Eye (tissue), 1 donor: ENCODE data around the gene MAN2B2.

Source experiments
- DNase-seq: peaks from one replicate; pipeline ENCODE4 v3.0.0-alpha.2; 2015

Gene MAN2B2

GRCh38 chr4:6595897-6596537 is 21.0 kb downstream of the MAN2B2 start:
- DNase-seq, result no peak

- no peak for DNase-seq
Measured at GRCh38 chr4:6596948-6597347, 22.0 kb downstream of the MAN2B2 start.

- no peak for DNase-seq
Measured at GRCh38 chr4:6598127-6598526, 23.1 kb downstream of the MAN2B2 start.

DNA sequence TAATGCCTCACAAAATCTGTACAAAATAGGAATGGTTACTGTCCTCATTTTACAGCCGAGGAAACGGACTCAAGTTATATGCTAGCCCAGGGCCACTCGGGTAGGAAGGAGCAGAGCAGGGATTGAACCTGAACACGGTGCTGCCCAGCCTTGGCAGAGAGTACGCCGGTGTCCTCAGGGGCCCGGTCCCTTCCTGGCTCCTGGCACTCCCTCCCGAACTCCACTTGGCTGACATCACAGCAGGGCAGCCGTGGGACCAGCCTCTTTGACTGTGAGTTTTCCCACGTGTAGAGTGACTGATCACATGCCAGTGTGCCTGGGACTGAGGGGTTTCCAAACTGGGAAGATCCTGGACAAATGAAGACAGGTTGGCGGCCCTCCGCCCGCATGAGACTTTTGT is 23.7 kb downstream of the MAN2B2 start:
- no peak for DNase-seq

- no peak for DNase-seq
Measured at GRCh38 chr4:6601661-6602250, 26.8 kb downstream of the MAN2B2 start.

DNA sequence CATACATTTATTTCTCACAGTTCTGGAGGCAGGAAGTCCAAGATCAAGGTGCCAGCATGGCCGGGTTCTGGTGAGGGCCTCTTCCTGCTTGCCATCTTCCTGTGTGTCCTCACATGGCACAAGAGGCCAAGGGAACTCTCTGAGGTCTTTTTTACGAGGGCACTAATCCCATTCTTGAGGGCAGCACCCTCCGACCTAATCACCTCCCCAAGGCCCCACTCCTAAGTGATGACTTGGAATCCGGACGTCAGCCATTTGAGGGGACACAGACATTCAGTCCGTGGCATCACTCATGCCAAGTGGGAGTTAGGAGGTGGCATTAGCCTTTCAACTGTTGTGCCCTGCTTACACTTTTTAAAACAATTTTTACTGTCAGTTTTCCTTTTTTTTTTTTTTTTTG is 27.3 kb downstream of the MAN2B2 start:
- DNase-seq, result no peak

DNA sequence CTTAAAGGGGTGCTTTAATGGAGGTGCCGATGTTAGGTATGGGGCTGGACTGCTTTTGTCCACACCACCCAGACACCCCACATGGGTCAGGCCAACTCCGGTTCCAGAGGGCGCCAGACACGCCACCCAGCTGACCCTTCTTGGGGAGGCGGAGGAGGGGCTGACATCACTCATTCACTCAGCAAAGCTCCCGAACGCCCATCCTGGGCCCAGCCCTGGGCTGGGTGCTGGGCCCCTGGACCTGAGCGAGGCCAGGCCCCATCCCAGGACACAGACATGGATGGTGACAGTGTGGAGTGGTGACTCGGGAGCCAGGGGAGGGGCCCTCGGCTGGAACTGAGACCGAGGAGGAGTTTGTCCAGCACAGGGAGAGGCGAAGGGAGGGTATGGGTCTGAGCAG is 28.1 kb downstream of the MAN2B2 start:
- no peak for DNase-seq

DNA sequence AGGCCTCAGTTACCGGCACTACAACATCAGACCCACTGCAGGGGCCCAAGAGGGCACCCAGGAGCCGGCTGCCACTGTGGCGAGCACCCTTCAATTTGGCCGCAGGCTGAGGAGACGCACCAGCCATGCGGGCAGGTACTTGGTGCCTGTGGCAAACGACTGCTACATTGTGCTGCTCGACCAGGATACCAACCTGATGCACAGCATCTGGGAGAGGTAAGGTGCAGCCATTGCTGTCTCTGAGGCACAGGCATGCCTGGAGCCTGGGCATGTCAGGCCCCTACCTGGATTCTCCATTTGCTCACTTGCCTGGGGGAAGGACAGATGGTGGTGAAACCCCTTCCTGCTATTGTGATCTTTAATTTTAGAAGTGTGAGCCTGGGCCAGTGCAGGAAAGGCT is 30.1 kb downstream of the MAN2B2 start:
- no peak for DNase-seq

GRCh38 chr4:6605605-6606004 is 30.6 kb downstream of the MAN2B2 start:
- DNase-seq, result no peak

GRCh38 chr4:6606465-6607235 is 31.7 kb downstream of the MAN2B2 start:
- no peak for DNase-seq

- DNase-seq, result no peak
Measured at GRCh38 chr4:6607368-6608055, 32.5 kb downstream of the MAN2B2 start.

- no peak for DNase-seq
Measured at GRCh38 chr4:6608758-6609414, 33.9 kb downstream of the MAN2B2 start.

DNA sequence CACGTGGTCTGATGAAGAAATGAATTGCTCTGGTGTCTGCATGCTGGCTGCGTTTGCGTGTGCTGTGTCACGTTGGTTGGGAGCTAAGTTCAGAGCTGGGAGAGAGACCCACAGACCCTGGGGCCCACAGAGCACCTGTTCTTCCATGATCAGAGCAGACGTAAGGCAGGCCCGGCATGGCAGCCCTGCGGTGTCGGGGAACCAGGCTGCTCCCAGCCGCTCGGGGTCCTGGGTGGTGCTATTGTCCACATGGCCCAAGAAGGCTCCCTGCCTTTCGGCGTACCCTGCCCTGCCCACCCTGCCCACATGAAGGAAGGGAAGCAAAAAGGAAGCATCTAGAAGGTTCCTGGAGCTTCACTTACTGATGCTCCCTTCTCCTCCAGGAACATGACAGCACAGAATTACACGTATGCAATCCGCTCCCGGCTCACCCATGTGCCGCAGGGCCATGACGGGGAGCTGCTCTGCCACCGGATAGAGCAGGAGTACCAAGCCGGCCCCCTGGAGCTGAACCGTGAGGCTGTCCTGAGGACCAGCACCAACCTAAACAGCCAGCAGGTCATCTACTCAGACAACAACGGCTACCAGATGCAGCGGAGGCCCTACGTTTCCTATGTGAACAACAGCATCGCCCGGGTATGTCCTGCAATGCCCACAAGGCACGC is 34.6 kb downstream of the MAN2B2 start:
- no peak for DNase-seq

- DNase-seq, result no peak
Measured at GRCh38 chr4:6610856-6611430, 36.0 kb downstream of the MAN2B2 start.

DNA sequence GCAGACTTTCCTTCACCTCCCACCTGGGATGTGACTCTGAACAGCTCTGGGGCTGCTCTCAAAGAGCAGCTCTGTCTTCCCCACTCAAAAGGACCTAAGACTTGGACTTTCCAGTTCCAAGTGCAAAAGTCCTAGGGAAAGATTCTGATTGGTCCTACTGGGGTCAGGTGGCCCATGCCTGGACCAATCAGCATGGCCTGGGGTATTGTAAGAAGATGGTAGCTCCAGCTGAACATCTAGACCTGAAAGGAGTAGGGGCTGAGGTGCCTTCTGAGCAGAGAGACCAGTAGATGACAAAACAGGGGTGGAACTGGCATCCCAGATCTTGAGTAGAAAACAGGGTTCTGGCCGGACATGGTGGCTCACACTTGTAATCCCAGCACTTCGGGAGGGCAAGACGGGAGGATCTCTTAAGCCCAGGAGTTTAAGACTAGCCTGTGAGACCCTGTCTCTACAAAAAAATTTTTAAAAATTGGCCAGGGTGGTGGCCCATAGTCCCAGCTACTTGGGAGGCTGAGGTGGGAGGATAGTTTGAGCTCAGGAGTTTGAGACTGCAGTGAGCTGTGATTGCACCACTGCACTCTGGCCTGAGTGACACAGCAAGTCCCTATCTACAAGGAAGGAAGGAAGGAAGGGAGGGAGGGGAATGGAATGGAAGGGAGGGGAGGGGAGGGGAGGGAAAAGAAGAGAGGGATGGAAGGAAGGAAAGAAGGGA is 38.1 kb downstream of the MAN2B2 start:
- no peak for DNase-seq

DNA sequence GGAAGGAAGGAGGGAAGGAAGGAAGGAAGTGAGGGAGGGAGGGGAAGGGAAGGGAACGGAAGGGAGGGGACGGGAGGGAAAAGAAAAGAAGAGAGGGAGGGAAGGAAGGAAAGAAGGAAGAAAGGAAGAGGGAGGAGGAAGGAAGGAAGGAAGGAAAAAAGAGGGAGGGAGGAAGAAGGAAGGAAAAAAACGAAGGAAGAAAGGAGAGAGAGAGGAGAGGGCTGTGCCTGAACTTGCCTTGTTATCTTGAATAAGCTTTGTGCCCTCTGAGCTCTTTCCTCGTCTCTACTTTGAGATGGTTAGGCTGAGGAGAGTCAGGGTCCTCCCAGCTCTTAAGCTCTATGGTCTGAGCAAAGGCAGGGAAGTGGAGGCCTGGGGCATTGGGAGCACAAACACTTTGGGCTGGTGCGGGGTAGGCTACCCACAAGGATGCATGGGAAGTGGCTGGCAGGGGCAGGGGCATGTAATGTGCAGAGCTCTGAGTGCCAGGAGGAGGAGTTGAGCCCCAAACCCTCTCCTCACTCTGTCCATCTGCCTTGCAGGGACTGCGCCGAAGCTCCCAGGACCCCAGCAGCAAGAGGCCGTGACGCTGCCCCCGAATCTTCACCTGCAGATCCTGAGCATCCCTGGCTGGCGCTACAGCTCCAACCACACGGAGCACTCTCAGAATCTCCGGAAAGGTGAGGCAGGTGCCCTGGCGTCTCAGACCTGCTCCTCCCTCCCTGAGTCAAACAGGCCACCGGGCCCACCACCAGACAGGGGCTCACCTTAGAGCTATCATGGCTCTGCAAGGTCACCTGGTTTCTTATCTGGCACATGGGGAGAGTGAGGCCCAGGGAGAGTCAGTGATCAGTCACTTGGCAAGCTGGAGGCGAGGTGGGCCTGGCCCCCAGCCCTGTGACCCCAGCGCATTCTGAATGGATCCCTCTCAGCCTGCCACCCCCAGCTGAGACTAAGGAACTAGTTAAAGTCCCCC is 39.0 kb downstream of the MAN2B2 start:
- no peak for DNase-seq

DNA sequence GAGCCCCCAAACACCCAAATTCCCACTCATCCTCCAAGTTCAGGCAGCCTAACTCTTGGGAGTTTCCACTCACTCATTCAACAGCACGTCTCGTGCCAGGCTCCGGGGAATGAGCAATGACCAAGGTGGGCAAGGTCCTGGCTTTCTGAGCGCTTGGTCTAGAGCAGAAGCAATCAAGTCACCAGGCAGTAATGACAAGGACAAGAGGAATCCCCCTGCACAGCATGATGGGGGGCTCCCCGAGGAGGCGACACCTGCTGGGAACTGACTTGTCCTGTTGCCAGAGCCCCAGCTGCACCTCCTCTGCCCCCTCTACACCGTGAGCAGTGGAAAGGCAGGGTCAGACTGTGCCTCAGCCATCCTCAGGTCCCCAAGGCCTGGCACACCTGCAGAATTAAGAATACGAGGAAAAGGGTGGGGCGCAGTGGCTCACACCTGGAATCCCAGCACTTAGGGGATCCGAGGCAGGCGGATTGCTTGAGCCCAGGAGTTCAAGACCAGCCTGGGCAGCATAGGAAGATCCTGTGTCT is 39.8 kb downstream of the MAN2B2 start:
- no peak for DNase-seq

GRCh38 chr4:6616087-6616995 is 41.4 kb downstream of the MAN2B2 start:
- DNase-seq, result no peak

- no peak for DNase-seq
Measured at GRCh38 chr4:6617246-6617645, 42.3 kb downstream of the MAN2B2 start.
